ENCODE results near the gene GALM.

The GALM gene

DNA sequence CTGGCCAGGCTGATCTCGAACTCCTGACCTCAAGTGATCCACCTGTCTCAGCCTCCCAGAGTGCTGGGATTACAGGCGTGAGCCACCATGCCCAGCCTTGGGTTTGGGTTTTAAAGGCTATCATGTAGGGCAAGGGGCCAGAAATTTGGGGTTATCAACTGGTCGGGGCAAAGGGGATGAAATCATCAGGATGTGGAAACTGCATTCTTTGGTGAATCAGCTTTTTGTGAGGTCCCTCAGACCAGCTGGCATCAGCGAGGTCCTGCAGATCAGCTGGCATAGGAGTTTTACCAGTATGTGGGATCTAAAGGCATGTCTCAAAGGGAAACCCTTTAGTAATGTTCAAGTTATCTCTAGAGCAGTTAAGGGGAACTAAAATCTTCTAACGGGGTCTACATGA, 105.7 kb downstream of the GALM start:
- no peak for DNase-seq (ENCODE audit: low read depth in 2 of 2)

DNA sequence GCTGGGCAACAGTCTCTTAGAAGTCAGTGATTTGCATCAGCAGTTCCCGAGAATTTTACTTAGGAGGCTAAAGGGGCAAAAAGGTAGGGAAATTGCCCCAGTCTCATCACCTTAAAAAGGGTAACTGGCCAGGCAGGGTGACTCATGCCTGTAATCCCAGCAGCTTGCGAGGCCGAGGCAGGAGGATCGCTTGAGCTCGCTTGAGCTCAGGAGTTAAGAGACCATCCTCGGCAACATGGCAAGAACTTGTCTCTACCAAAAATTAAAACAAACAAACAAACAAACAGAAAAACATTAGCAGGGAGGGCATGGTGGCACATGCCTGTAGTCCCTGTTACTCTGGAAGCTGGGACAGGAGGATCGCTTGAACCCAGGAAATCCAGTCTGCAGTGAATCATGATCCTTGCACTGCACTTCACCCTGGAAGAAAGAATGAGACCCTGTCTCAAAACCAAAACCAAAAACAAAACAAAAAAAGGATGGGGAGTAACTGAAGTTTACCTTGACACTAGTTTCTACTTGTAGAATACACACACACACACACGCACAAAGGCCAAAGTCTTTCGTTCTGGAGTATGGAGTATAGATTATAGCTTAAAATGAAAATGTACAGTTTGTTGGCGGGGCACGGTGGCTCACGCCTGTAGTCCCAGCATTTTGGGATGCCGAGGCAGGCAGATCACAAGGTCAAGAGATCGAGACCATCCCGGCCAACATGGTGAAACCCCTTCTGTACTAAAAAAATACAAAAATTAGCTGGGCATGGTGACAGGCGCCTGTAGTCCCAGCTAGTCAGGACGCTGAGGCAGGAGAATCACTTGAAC, 109.4 kb downstream of the GALM start:
- DNase-seq (ENCODE audit: low read depth in 2 of 2) = no peak

DNA sequence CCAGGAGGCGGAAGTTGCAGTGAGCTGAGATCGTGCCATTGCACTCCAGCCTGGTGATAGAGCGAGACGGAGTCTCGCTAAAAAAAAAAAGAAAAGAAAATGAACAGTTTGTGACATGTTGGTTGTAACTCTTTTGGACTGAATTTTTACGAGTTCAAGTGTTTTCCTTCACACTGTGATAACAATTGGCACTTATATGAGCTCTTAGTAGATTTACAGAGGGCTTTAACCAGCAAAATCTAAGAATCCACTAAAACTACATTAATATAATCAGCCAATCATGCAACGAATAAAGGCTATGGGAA, 110.0 kb downstream of the GALM start:
- no peak for DNase-seq (ENCODE audit: low read depth in 2 of 2)

DNA sequence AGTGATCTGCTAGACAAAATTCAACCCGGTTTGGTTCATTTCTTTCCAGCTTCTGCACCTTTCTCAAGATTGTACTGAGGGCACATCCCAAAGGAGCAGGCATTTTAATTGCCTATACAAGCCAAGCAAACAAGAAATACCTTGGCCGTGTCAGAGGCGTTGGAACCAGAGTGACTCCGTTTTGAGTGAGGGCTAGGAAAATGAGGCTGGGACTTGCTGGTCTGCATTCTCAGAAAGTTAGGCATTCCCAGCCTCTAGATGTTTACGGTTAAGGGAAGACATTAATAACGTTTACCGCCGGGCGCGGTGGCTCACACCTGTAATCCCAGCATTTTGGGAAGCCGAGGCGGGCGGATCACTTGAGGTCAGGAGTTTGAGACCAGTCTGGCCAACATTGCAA, 110.6 kb downstream of the GALM start:
- no peak for DNase-seq (ENCODE audit: low read depth in 2 of 2)

DNA sequence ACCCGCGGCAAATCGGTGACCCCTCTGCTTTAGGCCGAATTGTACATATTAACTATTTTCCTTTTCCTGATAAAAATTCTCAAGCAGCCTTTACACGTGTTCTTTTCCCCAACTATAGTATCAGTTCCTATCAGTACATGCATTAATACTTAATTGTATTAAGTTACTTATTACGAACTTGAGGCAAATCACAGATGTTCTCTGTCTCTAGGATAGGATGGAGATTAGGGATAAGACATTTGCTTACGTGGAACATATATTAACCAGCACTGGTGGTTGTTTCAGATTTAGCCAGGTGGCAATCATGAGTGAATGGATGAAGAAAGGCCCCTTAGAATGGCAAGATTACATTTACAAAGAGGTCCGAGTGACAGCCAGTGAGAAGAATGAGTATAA, 112.8 kb downstream of the GALM start:
- no peak for DNase-seq (ENCODE audit: low read depth in 2 of 2)

DNA sequence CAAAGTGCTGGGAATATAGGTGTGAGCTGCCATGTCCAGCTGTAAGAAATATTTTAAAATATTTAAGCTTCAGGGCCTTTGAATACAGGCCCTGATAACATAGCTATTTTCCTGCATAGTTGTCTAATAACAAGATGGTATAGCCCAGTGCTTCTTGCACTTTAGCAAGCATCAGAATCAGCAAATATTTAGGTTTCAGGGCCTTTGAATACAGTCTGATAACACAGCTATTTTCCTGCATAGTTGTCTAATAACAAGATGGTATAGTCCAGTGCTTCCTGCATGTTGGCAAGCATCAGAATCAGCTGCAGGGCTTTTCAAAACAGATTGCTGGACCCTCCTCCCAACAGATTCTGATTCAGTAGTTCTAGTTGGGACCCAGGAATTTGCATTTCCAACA, 117.7 kb downstream of the GALM start:
- DNase-seq (ENCODE audit: low read depth in 2 of 2) = no peak

Data from stimulated activated CD8-positive, alpha-beta memory T cell treated with anti-CD3 and anti-CD28 coated beads, Interleukin-15, amount 100 ng/mL, for 4 hours (primary cell).